ENCODE measurements around the gene PPTC7. TPM values are rescaled to one million over a fixed set of nuclear protein-coding genes. Genes with fewer than 3 reads are reported as not detected.

PPTC7 gene
- total and polyA plus RNA-seq, 2 donors (not counting 1 experiment from before 2014, with no cell fraction given): 6.9 to 12.5 TPM

DNA sequence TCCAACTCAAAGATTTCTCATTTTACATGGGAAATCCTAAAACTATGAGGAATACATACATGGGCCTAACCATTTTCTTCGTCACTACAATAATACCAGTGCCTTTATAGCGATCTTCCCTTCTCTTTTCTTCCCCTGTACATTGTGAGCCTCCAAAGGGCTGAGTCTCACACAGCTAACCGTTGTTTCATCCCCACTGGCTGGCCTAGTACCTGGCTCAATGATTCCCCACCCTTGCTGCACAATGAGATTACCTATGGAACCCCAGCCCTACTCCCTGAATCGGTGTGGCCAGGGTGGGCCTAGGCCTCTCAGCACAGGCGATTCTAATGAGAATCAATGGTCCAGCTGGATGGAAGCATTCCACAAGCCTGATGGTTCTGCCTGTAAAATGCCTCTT lies 16.1 kb downstream of the PPTC7 start:
- no peak overlapping the region for H3K4me2 ChIP-seq (ENCODE audit: extremely low read depth, insufficient read depth, low read length)
- no peaks in the 10 kb centered on the region for H3K36me3 ChIP-seq (ENCODE audit: control insufficient read depth, insufficient read depth, low read length)
- TF ChIP-seq EZH2 (IDR thresholded peaks at IDR 0.05; ENCODE audit: low read length, missing control alignments): no peak
- TF ChIP-seq, protein P1, sequence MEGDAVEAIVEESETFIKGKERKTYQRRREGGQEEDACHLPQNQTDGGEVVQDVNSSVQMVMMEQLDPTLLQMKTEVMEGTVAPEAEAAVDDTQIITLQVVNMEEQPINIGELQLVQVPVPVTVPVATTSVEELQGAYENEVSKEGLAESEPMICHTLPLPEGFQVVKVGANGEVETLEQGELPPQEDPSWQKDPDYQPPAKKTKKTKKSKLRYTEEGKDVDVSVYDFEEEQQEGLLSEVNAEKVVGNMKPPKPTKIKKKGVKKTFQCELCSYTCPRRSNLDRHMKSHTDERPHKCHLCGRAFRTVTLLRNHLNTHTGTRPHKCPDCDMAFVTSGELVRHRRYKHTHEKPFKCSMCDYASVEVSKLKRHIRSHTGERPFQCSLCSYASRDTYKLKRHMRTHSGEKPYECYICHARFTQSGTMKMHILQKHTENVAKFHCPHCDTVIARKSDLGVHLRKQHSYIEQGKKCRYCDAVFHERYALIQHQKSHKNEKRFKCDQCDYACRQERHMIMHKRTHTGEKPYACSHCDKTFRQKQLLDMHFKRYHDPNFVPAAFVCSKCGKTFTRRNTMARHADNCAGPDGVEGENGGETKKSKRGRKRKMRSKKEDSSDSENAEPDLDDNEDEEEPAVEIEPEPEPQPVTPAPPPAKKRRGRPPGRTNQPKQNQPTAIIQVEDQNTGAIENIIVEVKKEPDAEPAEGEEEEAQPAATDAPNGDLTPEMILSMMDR (conservative IDR thresholded peaks at IDR 0.05 in 1 of 2, IDR thresholded peaks at IDR 0.05 in 1 of 2; ENCODE audit: low read depth in 1 of 2, low read length in 2 of 2): no peak
- no peaks in the 10 kb centered on the region for H3K9me3 ChIP-seq (ENCODE audit: control insufficient read depth, insufficient read depth, low read depth, low read length)
- no peaks in the 10 kb centered on the region for H4K20me1 ChIP-seq (ENCODE audit: control insufficient read depth, extremely low read depth, insufficient read depth, low read length)
- H3K27me3 ChIP-seq (ENCODE audit: control insufficient read depth, insufficient read depth, low read length): no peaks in the 10 kb centered on the region
- no peak overlapping the region for H3K9ac ChIP-seq (ENCODE audit: insufficient read depth, low read length)
- H3K4me3 ChIP-seq (replicated peaks in 1 of 4; ENCODE audit: control extremely low read depth in 1 of 4, insufficient read depth in 1 of 4, low read depth in 3 of 4, low read length in 4 of 4): no peak overlapping the region
- DNase-seq (ENCODE audit: low read depth in 2 of 2): no peak
- no peak overlapping the region for H2AFZ ChIP-seq (ENCODE audit: low read length)
- no peak overlapping the region for H3K27ac ChIP-seq (ENCODE audit: insufficient read depth, low read length)
- H3K79me2 ChIP-seq (ENCODE audit: control insufficient read depth, insufficient read depth, low read length): peaks cover 23% of the 10 kb centered on the region
- peaks cover 6% of the 10 kb centered on the region for H3K4me1 ChIP-seq (ENCODE audit: control insufficient read depth, extremely low read depth, insufficient read depth, low read length)

DNA sequence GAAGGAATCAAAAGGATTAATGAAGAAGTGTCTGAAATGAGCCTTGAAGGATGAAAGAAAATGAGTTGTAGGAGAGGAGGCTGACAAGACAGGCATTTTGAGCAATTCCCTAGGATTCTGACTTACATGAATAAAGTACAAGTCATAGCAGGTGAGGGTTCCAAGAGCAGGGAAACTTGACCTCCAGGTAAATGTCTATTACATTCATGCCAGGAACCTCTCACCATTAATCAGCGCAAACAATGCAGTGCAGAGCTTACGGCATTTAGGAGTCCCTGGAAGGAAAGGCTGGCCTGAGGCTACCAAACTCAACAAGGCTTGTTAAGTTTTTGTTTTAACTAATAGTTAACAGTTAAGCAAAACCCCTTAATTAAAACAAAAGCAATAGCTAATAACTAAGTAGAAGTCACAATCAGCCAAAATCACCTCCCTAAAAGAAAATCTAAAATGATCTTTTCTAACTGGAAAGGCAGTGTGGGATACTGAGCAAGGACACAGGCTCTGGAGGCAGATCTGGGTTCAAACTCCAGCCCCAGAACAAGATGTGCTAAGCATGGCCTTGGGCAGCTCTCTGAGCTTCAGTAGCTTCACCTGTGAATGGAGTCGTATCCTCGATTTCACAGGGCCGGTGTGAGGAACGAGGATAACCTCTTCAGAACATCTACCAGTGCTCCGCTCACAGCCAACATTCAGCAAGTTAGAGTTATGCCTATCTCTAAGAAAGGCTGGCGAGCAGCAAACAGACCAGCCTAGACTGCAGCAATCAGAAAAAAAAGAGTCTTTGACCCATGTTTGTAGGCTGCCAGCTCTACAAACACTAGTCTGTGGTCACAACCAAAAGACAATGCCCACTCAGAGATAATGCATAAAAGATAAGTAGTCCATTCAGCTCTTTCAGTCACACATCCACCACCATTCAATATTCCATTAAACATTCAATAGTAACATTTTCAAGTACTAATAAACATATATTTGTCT lies 16.9 kb downstream of the PPTC7 start:
- peak in 1 of 2 donors; percentile 41 for DNase-seq (ENCODE audit: low read depth in 2 of 2)
- H3K4me1 ChIP-seq (ENCODE audit: control insufficient read depth, extremely low read depth, insufficient read depth, low read length): peaks cover 6% of the 10 kb centered on the region
- TF ChIP-seq, protein P1 (conservative IDR thresholded peaks at IDR 0.05 in 1 of 2, IDR thresholded peaks at IDR 0.05 in 1 of 2; ENCODE audit: low read depth in 1 of 2, low read length in 2 of 2): no peak
- TF ChIP-seq EZH2 (IDR thresholded peaks at IDR 0.05; ENCODE audit: low read length, missing control alignments): no peak
- no peak overlapping the region for H2AFZ ChIP-seq (ENCODE audit: low read length)
- no peak overlapping the region for H3K4me2 ChIP-seq (ENCODE audit: extremely low read depth, insufficient read depth, low read length)
- H3K36me3 ChIP-seq (ENCODE audit: control insufficient read depth, insufficient read depth, low read length): no peaks in the 10 kb centered on the region
- H3K27me3 ChIP-seq (ENCODE audit: control insufficient read depth, insufficient read depth, low read length): no peaks in the 10 kb centered on the region
- no peak overlapping the region for H3K4me3 ChIP-seq (replicated peaks in 1 of 4; ENCODE audit: control extremely low read depth in 1 of 4, insufficient read depth in 1 of 4, low read depth in 3 of 4, low read length in 4 of 4)
- H3K9me3 ChIP-seq (ENCODE audit: control insufficient read depth, insufficient read depth, low read depth, low read length): no peaks in the 10 kb centered on the region
- H3K27ac ChIP-seq (ENCODE audit: insufficient read depth, low read length): no peak overlapping the region
- H3K9ac ChIP-seq (ENCODE audit: insufficient read depth, low read length): no peak overlapping the region
- H3K79me2 ChIP-seq (ENCODE audit: control insufficient read depth, insufficient read depth, low read length): peaks cover 26% of the 10 kb centered on the region
- no peaks in the 10 kb centered on the region for H4K20me1 ChIP-seq (ENCODE audit: control insufficient read depth, extremely low read depth, insufficient read depth, low read length)

DNA sequence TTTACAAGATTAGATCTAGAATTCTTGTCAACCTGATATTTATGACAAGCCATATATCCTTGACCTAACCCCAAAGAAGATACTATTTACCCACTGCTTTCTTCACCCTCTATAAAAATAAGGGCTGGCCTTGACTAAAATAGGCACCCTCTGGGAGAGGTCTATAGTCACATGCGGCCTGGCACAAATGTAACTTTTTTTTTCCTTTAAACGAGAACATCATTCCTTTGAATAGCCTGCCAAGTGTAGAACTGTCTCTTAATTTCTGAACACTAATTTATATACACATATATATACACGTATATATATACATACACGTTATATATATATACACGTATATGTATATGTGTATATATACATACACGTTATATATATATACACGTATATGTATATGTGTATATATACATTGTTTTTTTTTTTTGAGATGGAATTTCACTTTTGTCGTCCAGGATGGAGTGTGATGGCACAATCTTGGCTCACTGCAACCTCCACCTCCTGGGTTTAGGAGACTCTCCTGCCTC lies 18.6 kb downstream of the PPTC7 start:
- no peak for TF ChIP-seq EZH2 (IDR thresholded peaks at IDR 0.05; ENCODE audit: low read length, missing control alignments)
- TF ChIP-seq, protein P1 (conservative IDR thresholded peaks at IDR 0.05 in 1 of 2, IDR thresholded peaks at IDR 0.05 in 1 of 2; ENCODE audit: low read depth in 1 of 2, low read length in 2 of 2): no peak
- H3K4me1 ChIP-seq (ENCODE audit: control insufficient read depth, extremely low read depth, insufficient read depth, low read length): peaks cover 6% of the 10 kb centered on the region
- H3K4me2 ChIP-seq (ENCODE audit: extremely low read depth, insufficient read depth, low read length): no peak overlapping the region
- H3K27me3 ChIP-seq (ENCODE audit: control insufficient read depth, insufficient read depth, low read length): no peaks in the 10 kb centered on the region
- H3K9me3 ChIP-seq (ENCODE audit: control insufficient read depth, insufficient read depth, low read depth, low read length): no peaks in the 10 kb centered on the region
- DNase-seq (ENCODE audit: low read depth in 2 of 2): no peak
- no peak overlapping the region for H3K4me3 ChIP-seq (replicated peaks in 1 of 4; ENCODE audit: control extremely low read depth in 1 of 4, insufficient read depth in 1 of 4, low read depth in 3 of 4, low read length in 4 of 4)
- H4K20me1 ChIP-seq (ENCODE audit: control insufficient read depth, extremely low read depth, insufficient read depth, low read length): no peaks in the 10 kb centered on the region
- H3K9ac ChIP-seq (ENCODE audit: insufficient read depth, low read length): no peak overlapping the region
- no peak overlapping the region for H2AFZ ChIP-seq (ENCODE audit: low read length)
- no peaks in the 10 kb centered on the region for H3K36me3 ChIP-seq (ENCODE audit: control insufficient read depth, insufficient read depth, low read length)
- peaks cover 34% of the 10 kb centered on the region for H3K79me2 ChIP-seq (ENCODE audit: control insufficient read depth, insufficient read depth, low read length)
- no peak overlapping the region for H3K27ac ChIP-seq (ENCODE audit: insufficient read depth, low read length)

Measured in fibroblast of lung (primary cell).